ENCODE measurements around the gene HOXA3.

Gene HOXA3

GRCh38 chr7:27177795-27178320 is 25.5 kb upstream of the HOXA3 start:
- no peak for DNase-seq (ENCODE audit: low read depth)

- DNase-seq (ENCODE audit: low read depth) = no peak
Observed at GRCh38 chr7:27176962-27177794, 24.8 kb upstream of the HOXA3 start.

DNA sequence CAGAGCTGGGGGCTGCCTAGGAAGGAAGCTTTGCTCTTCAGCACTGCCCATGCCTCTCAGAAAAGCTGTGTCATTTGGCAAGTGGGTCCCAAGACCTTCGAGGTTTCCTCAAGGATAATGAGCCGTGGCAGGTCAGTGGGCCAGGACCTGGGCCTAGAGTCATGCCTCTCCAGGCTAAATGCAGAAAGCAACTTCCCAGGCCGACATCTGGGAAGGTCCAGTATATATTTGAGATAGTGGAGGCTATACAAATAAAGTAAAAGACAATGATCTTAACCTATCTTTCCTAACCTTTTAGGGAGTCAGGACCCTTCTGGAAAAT is 24.1 kb upstream of the HOXA3 start:
- DNase-seq (ENCODE audit: low read depth) = no peak

DNA sequence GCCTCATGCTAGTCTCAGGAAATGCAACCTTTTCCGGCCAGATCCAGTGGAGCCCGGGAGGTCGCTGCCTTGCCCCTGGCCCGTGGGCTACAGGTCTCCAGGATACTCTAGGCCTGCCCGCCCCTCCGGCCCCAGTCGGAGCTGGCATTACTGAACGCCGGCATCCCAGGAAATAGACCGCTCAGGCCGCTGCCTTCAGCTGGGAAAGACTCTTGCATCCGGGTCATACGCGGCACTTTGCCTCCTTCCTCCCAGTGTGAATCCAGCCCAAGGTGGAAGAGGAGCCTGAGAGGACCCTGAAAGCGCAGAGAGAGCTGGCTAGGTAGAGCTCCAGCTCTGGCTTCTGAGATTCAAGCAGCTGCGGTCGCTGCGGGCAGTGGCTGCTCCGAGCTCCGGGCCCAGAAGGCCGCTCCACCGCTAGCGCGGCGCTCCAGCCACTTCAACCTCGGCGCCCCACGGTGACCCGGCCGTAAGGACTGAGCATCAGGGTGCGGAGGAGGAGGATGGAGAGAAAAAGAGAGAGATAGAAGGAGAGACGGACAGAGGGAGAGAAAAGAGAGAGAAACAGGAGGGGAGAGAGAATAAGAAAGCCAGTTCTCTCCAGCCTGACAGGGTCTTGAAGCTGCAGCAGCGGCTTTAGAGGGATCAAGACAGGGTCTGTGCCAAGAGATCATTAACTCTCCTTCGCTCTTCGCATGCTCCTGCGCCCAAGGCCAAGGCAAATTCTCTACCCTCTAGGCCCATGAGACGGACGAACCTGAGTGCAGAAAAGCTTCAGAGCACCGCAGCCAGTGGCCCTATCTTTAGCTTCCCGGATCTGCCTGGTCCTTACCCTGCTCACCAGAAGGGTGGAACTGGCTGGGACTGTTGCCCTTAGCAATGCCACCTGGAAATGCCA is 23.5 kb upstream of the HOXA3 start:
- DNase-seq (ENCODE audit: low read depth) = no peak

DNA sequence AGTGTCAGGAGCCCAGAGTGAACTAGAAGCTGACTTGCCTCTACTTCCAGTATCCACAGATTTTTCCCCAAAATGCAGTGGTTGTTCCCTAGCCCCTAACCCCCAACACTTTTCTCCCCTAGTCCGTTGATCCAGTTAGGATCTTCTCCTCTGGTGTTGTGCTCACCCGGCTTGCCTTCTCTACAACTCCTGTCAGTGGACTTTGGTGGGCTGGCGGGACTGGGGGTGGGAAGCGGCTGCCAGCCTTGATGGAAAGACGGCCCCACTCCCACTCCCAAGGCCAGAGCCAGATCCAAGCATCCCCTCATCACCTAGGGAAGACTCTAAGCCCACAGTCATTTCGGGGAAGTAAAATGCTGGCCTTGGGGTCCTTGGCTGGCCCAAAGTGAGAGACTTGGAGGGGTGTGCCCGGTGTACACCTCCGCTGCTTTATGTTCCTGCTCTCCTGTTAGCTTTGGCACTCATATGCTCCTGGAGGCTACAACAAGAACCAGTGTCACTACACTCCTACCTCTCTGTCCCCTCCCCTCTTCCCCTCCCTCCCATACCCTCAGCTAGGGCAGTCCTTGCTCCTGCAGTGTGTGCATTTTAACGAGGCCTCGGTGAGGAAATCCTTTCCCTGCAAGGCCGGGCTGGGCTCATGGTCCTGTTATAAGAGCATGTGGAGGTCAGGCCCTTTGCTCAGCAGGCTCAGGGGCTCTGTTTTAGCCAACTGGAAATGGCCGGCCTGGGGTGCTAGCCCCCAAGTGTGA is 22.7 kb upstream of the HOXA3 start:
- no peak for DNase-seq (ENCODE audit: low read depth)

- DNase-seq (ENCODE audit: low read depth) = no peak
Observed at GRCh38 chr7:27173956-27174873, 21.8 kb upstream of the HOXA3 start, which contains the start of gene HOXA10. HOXA10 (minus strand) TSS chr7:27174320; CDS start chr7:27174306, 14 bp downstream.

DNA sequence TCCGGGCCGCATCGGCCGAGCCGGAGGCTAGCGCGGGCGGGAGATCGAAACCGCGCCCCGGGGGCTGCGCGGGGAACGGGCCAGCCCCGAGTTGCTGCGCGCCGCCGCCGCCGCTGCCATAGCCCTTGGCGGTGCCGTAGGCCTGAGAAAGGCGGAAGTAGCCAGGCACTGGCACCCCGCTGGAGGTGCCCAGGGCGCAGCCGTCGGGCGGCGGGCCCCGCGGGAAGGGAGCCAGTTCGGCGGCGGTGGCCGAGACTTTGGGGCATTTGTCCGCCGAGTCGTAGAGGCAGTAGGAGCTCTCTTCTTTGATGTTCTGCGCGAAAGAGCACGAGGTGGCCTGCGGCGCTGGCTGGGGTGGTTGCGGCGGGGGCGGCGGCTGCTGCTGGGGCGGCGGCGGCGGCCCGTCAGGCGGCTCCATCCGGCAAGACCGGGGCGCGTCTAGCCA is 21.1 kb upstream of the HOXA3 start:
- DNase-seq (ENCODE audit: low read depth) = no peak

DNA sequence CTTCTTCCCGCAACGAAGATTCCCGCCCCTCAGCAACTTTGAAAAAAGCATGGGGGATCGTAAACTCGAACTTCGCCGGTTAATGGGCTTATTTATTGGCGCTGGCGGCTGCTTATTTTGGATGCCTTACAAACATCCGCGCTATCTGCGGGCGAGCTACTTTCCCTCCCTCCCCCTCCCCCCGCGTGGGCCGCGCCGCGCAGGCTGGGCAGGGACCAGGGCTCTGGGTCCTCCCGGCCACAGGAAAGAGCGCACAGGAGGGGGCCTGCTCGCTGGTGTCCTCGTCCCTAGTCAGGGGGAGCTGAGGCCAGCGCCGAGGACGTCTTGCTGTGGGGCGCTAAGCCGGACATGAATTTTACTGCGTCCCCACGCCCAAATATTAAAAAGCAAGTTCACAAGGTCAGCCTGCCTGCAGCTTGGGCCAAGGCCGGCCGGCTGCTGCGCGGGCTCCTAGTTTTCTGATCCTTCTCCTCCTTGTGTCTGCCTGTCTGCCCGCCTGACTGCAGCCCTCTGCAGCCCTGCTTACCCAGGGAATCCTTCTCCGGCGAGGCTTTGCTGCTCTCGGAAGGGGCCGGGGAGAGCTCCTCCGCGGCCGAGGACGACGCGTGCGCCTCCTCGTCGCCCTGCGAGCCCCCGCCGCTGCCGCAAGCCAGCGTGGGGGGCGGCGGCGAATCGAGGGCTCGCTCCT is 20.6 kb upstream of the HOXA3 start:
- no peak for DNase-seq (ENCODE audit: low read depth)

DNA sequence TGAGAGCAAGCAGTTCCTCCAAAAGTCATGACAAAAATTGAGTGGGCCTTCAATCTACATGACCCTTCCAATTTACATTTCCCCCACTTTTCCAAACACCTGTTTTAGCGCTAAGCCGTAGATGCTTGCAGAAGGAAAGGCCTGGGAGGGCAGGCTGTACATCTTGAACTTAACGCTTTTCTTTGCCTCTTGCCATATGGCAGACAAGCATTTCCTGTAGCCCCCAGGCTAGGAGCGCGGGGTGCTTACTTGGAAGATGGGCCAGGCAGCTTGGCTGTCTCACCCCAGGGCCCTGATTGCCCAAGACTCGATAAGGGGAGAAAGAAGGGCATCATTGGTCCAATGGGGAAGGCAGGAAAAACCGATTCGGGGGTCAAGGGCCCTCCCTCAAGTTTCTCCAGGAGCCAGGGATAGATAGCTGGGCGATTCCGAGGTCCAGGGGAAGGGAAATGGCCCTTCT is 20.0 kb upstream of the HOXA3 start:
- no peak for DNase-seq (ENCODE audit: low read depth)

DNA sequence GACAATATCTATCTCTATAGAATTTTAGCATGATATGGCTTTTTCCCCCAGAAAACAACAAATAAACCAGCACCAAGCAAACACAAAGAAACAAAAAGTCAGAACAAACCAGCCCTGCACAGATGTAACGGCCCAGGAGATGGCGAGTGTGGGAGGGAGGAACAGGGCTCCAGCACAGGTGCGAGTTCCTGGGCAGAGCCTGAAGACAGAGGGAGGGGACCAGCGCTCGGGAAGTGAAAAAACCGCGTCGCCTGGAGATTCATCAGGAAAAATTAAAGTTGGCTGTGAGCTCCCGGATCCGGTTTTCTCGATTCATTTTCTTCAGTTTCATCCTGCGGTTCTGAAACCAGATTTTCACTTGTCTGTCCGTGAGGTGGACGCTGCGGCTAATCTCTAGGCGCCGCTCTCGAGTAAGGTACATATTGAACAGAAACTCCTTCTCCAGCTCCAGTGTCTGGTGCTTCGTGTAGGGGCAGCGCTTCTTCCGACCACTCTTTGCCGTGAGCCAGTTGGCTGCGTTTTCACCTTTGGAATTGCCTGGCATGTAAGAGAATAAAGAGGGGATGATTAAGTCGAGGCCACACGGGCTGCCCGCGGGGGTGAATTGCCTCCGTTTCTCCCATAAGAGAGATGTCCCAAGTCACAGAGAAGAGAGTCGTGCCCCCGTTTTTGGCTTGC is 19.4 kb upstream of the HOXA3 start:
- no peak for DNase-seq (ENCODE audit: low read depth)

- DNase-seq (ENCODE audit: low read depth) = no peak
Observed at GRCh38 chr7:27171325-27171636, 18.9 kb upstream of the HOXA3 start.

DNA sequence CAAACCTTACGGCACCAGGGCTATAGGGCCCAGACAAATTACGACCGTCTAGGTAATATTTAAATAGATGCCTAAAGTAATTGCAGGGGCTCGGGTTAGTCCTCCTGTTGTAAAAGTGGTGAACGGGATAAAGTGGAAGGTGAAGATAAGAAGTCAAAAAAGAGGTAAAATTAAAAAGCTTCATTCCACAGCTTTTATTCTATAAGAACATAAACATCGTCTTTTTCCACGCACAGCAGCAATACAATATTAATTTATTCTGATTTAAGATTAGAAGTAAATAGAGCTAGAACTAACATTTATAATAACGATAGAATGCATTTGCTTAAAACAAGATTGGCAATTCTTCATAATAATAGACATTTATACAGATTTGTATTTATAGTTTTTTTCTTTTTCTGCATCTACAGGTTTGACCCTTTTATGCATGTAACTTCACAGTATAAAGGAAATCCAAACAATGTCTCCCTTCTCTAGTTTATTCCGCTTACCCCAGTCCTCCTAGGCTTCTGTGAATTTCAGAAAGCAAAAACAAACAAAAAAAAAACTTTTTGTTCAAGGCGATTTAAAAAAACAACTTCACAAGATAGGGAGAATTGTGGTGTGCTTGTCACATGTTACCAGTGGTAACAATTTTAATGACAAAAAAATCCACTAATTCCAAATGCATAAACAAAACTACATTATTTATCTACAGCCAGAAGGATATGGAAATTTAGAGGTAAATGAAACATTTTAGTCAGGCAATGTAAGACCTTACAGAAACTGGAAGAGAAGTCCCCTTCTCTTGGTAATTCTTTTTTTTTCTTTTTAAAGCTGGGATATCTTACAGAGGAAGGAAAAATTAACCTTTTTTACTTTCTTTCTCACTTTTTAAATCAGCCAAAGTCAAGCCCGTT is 18.3 kb upstream of the HOXA3 start:
- no peak for DNase-seq (ENCODE audit: low read depth)

DNA sequence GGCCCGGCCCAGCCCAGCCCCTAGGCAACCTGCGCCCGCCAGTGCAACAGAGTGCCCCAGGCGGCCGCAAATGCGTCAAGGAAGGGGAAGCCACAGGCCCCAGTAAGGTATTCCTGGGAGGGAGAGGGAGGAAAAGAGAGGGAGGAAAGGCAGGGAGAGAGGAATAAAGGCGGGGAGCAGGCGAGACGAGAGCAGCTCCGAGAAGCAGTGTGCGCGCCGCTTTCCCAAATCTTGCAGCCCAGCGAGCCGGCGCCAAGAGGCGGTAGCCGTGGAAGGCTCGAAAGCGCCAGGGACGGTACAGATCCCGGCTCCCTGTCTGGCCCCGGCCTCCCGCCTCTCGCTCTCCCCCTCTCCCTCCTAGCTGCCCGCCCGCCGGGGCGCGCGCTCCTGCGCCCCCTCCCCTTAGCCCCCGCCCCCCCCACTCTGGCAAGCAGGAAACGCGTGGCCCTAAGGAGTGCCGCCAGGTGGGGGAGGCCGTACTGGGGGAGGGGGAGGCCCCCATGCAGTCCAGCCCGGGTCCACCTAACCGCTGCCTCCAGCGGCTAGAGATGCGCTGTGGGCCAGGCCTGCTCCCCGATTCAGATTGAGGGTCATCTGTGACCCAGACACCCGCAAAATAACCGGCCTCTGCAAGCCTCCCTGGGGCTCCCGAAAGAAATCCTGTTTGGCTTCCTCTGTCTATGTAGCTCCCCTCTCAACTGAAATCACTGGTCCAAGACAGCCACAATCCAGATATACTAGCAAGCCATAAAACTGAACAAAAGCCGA is 17.5 kb upstream of the HOXA3 start:
- DNase-seq (ENCODE audit: low read depth) = no peak

- DNase-seq (ENCODE audit: low read depth) = no peak
Observed at GRCh38 chr7:27168265-27168947, 16.0 kb upstream of the HOXA3 start.

DNA sequence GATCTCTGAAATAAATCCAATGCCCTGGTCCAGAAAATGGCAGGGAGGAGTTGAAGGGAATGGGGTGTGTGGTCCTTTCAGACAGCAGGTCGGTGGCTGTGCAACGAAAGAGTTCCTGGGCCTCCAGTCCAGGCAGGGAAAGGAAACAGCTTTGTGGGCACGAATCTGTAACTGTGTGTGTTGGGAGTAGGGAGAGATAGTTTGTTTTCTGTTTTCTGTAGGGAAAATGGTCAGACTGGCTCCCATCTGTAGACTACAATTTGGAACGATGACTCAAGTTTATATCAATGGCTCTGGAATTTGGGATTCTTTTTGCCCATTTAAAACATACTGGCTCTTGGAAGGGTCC is 15.5 kb upstream of the HOXA3 start:
- no peak for DNase-seq (ENCODE audit: low read depth)

GRCh38 chr7:27166531-27167505 is 14.4 kb upstream of the HOXA3 start:
- DNase-seq (ENCODE audit: low read depth) = no peak
